H7 (cell line): Measurements from ENCODE around the gene ADAMTS17. TPM values are rescaled to one million over a fixed set of nuclear protein-coding genes. Genes with fewer than 3 reads are reported as not detected.

ENCODE experiments used
- DNase-seq: peaks from one replicate; pipeline ENCODE4 v3.0.0; 2012
- H3K27me3 ChIP-seq: 2 replicates; pipeline ENCODE4 v1.6.0; 2011; ENCODE audit warnings: mild to moderate bottlenecking, low read length; ENCODE audit not compliant: control insufficient read depth, insufficient read depth
- H3K36me3 ChIP-seq: replicated peaks from 2 replicates; pipeline ENCODE4 v1.5.1; 2011; ENCODE audit warnings: low read length; ENCODE audit not compliant: control insufficient read depth, insufficient read depth
- H3K4me3 ChIP-seq: 2 replicates; pipeline ENCODE4 v1.5.1; 2011; ENCODE audit warnings: low read depth, mild to moderate bottlenecking, control low read depth, low read length, moderate library complexity; ENCODE audit not compliant: insufficient read depth
- total RNA-seq: library from RNA; depleted of rRNA; stranded (reverse); fragments of >200 nt; shearing (Covaris generic); gene quantifications from 2 replicates; pipeline ENCODE4 v1.2.3, GENCODE V29; 2014

ADAMTS17 gene
- total RNA-seq, 1 experiment from 2014 or later: 0.55 TPM

GRCh38 chr15:100061944-100062343, 279.8 kb downstream of the ADAMTS17 start:
- no peak for DNase-seq
- H3K27me3 ChIP-seq: no peaks in the 10 kb centered on the region; the same call in 1 of the 2 replicates
- H3K36me3 ChIP-seq: no peaks in the 10 kb centered on the region

GRCh38 chr15:100060276-100060926, 281.4 kb downstream of the ADAMTS17 start:
- no peaks in the 10 kb centered on the region for H3K36me3 ChIP-seq
- no peak overlapping the region for H3K4me3 ChIP-seq
- H3K27me3 ChIP-seq: no peaks in the 10 kb centered on the region; the same call in 1 of the 2 replicates
- DNase-seq: no peak

More at GRCh38 chr15:100061944-100062343, 279.8 kb downstream of the ADAMTS17 start:
- H3K4me3 ChIP-seq: no peak overlapping the region

DNA sequence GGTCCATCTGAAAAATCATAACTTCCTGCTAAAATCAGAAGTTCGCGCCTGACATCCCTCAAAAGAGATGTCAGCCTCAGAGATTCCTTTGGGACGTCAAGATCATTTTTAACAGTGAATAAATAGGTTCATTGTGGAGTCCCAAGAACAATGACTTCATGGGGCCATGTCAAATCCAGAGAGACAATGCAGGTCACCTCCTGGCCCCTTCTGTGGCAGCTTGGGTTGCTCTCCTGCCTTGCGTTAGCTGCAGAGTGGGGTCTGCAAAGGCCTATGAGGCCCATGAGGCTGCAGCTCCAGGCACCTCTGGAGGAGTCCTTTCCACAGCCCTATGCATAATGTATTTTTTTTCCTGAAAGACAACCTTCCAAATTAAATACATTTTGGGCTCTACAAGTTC, 282.3 kb downstream of the ADAMTS17 start:
- Histone ChIP-seq H3K4me3 (no peak overlapping the region), H3K27me3 (no peaks in the 10 kb centered on the region; the same call in 1 of the 2 replicates), H3K36me3 (no peaks in the 10 kb centered on the region)
- DNase-seq: no peak

DNA sequence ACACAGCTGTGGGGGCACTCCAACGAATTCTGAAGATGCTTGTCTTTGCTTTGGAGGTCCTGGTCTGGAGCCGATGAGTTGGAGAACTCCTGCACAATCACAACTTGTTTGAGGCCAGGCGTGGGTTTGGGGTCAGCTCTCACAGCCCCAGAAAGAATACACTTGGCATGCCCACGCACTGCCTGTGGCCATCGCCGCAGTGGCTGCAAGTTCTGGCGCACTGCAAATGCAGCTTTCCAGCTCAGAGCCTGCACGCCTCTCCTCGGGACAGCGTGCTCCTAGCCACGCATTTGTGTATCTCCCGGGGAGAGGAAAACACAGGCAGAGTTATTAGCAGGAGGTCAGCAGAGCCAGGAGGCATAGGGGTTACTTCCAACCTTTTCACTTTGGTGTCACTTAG, 282.7 kb downstream of the ADAMTS17 start:
- no peak for DNase-seq
- no peaks in the 10 kb centered on the region for H3K36me3 ChIP-seq
- H3K27me3 ChIP-seq: no peaks in the 10 kb centered on the region; the same call in 1 of the 2 replicates
- no peak overlapping the region for H3K4me3 ChIP-seq

GRCh38 chr15:100058458-100058857, 283.3 kb downstream of the ADAMTS17 start:
- no peaks in the 10 kb centered on the region for H3K36me3 ChIP-seq
- no peak overlapping the region for H3K4me3 ChIP-seq
- DNase-seq: no peak
- H3K27me3 ChIP-seq: no peaks in the 10 kb centered on the region; the same call in 1 of the 2 replicates

DNA sequence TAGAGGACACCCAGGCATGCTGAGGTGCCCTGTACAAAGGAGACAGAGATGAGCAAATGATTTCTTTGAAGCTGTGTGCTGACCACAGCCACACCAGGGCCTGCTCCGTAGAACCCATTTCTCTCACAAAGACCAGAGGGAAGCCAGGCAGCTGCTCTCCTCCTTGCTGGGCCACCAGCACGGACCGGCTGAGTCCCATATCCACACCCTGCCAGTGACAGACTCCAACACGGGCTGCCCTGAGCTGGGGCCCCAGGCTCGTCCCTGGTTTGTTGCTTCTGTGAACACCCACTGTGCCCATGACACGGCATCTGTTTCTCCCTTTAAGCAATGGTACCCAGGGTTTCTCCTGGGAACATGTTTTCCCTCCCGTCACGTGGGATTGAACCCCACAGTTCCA, 284.5 kb downstream of the ADAMTS17 start:
- H3K36me3 ChIP-seq: no peaks in the 10 kb centered on the region
- no peak for DNase-seq
- H3K4me3 ChIP-seq: no peak overlapping the region
- H3K27me3 ChIP-seq: no peaks in the 10 kb centered on the region; the same call in 1 of the 2 replicates

GRCh38 chr15:100056411-100057072, 285.2 kb downstream of the ADAMTS17 start:
- no peak overlapping the region for H3K4me3 ChIP-seq
- no peaks in the 10 kb centered on the region for H3K36me3 ChIP-seq
- no peaks in the 10 kb centered on the region; the same call in 1 of the 2 replicates for H3K27me3 ChIP-seq
- DNase-seq: no peak

- Histone ChIP-seq H3K27me3 (no peaks in the 10 kb centered on the region; the same call in 1 of the 2 replicates), H3K36me3 (no peaks in the 10 kb centered on the region), H3K4me3 (no peak overlapping the region)
- no peak for DNase-seq
Observed at GRCh38 chr15:100055821-100056220, 286.0 kb downstream of the ADAMTS17 start.

- Histone ChIP-seq H3K4me3 (no peak overlapping the region), H3K27me3 (no peaks in the 10 kb centered on the region; the same call in 1 of the 2 replicates), H3K36me3 (no peaks in the 10 kb centered on the region)
- DNase-seq: no peak
Observed at GRCh38 chr15:100054539-100054938, 287.2 kb downstream of the ADAMTS17 start.

- no peak for DNase-seq
- no peak overlapping the region for H3K4me3 ChIP-seq
- H3K27me3 ChIP-seq: no peaks in the 10 kb centered on the region; the same call in 1 of the 2 replicates
- no peaks in the 10 kb centered on the region for H3K36me3 ChIP-seq
Observed at GRCh38 chr15:100053474-100054121, 288.2 kb downstream of the ADAMTS17 start.

GRCh38 chr15:100052716-100053473, 288.9 kb downstream of the ADAMTS17 start:
- no peak for DNase-seq
- H3K4me3 ChIP-seq: no peak overlapping the region
- no peaks in the 10 kb centered on the region for H3K27me3 ChIP-seq
- H3K36me3 ChIP-seq: no peaks in the 10 kb centered on the region

DNA sequence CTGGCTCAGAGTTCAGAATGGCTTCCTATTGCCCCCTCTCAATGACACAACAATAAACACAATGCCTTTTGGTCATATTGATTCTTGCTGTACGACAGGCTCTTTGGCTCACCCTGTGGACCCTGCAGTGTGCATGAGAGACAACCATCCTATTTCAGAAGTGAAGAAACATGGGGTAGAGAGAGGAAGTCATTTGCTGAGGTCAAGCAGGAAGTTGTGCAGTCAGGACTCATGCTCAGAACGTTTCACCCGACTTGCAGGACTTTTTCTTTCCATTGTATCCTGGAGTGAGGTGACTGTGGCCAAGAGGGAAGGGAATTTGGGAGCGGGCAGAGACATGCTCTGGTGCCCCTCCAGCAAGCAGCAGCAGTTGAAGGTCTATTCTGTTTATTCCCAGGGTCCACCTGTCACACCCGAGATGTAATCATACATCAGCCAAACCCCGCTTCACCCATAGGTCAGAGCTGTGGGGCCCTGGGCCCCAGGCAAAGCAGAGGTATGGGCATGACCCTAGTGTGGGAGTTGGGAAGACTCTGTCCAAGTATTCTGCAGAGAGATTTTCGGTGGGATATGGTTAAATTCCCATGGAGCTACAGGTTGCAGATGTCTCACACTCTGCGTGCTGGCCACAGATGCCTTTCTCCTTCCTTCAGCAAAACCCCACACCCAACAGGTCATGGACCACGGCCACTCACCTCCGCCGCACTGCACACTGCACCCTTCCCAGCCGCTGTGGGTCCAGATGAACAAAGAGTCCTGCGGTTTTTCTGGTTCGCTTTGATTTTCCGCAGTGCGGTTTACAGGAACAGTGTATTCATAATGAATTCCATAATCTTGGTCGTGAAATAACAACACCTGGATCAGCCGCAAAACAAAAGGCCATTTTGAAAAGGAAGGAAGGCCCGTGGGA, 290.6 kb downstream of the ADAMTS17 start:
- no peak for DNase-seq
- Histone ChIP-seq H3K27me3 (no peaks in the 10 kb centered on the region), H3K36me3 (no peaks in the 10 kb centered on the region), H3K4me3 (no peak overlapping the region)

DNA sequence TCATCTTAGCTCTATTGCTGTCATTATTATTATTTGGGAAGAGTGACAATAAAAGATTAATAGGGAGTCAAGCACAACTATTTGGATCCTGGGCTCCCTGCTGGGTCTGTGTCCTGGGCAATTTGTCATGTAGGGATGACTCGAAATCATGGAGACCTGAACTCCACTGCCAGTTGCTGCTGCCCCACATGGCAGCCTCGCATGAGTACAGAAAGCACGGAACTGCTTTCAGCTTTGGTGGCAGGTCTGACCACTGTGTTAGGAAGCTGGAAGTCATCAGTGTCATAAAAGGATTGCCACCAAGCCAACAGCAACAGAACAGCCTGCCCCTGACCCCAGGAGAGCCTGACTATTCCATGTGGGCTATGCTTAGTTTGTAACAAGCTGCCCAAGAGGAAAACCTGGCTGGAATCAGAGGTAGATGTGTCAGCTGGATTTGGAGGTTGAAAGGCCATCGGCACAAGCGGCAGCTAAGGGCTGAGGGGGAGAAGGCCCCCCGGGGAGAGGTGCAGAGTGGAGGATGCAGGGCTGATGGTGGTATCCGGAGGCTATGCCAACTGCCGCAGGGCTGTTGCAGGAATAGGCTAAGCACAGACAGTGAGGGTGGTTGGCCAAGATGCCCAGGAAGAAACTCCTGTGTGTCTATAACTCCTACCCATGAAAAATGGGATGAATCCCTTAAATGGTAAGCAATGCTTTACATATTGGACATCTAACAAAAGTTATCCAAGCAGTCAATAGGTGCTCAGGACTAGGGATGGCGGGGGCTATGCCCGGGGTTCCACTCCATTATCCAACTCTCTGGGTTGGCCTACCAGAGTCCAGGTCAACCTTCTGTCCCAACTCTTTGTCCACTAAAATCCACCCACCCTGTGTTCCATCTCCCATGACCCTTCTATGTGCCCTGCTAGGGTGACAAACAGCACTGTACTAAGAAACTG, 291.6 kb downstream of the ADAMTS17 start:
- DNase-seq: no peak
- H3K27me3 ChIP-seq: no peaks in the 10 kb centered on the region
- H3K4me3 ChIP-seq: no peak overlapping the region
- H3K36me3 ChIP-seq: no peaks in the 10 kb centered on the region
